HepG2 (cell line): ENCODE measurements around the gene SERINC5. TPM values are rescaled to one million over a fixed set of nuclear protein-coding genes. Genes with fewer than 3 reads are reported as not detected.

Source experiments
- ATAC-seq: fragments of 200-7000 bp; cut with Tn5 transposase; 3 replicates; pipeline ENCODE4 v1.9.1; 2020; ENCODE audit warnings: mild to moderate bottlenecking, moderate library complexity
- BruUV-seq: library from RNA; stranded (reverse); fragments of 400-500 nt; replicated peaks from 2 replicates; lab custom pipeline; 2021; lab: Mats Ljungman, UMichigan
- CTCF ChIA-PET: fragments of 300-600 bp; formaldehyde crosslinking; extraction: SDS; loops from one replicate; lab custom pipeline; 2021; ENCODE audit warnings: low total read pairs, inconsistent platforms, low intra/inter-chr PET ratio; lab: Yijun Ruan, JAX
- POLR2A ChIA-PET: fragments of 350-600 bp; sonication (Branson Sonifier 250); formaldehyde crosslinking; loops from one replicate; lab custom pipeline; 2020; ENCODE audit warnings: antibody characterized with exemption, inconsistent platforms; lab: Yijun Ruan, JAX
- DNase-seq: peaks from one replicate; pipeline ENCODE4 v3.0.0-alpha.2; 2015; ENCODE audit warnings: low spot score
- FAIRE-seq: peaks from 3 replicates; lab custom pipeline; 2011; peaks lifted over from hg19 to GRCh38; lab: Jason Lieb, UNC
- H2AFZ ChIP-seq: one replicate; pipeline ENCODE4 v1.6.1; 2011; ENCODE audit warnings: low read length, inconsistent platforms
- H3K27ac ChIP-seq: fragments of 300-600 bp; 3 replicates; pipeline ENCODE4 v1.8.0; 2011; ENCODE audit warnings: mixed run types, mild to moderate bottlenecking, mixed read lengths, low read length, inconsistent platforms; ENCODE audit not compliant: insufficient read depth; ENCODE audit errors: extremely low read length
- H3K27me3 ChIP-seq, 2 experiments: fragments of 200-600 bp in 1 of 2; 2 replicates in 1 of 2; 3 replicates in 1 of 2; pipeline versions ENCODE4 v1.6.0 to v1.8.0; 2011; ENCODE audit warnings: low read length in 2 of 2, mild to moderate bottlenecking in 2 of 2, moderate library complexity in 2 of 2, inconsistent platforms in 1 of 2; ENCODE audit not compliant: insufficient read depth in 2 of 2, control insufficient read depth in 1 of 2
- H3K36me3 ChIP-seq, 2 experiments: fragments of 200-600 bp in 1 of 2; replicated peaks in 1 of 2; 2 replicates in 1 of 2; 3 replicates in 1 of 2; pipeline versions ENCODE4 v1.5.1 to v1.8.0; 2011; ENCODE audit warnings: low read length in 2 of 2, inconsistent platforms in 1 of 2; ENCODE audit not compliant: insufficient read depth in 2 of 2, control insufficient read depth in 1 of 2
- H3K4me1 ChIP-seq: 2 replicates; pipeline ENCODE4 v1.5.1; 2012; ENCODE audit warnings: low read length, inconsistent platforms; ENCODE audit not compliant: insufficient read depth
- H3K4me2 ChIP-seq: 2 replicates; pipeline ENCODE4 v1.6.0; 2011; ENCODE audit warnings: low read depth, low read length, inconsistent platforms
- H3K4me3 ChIP-seq, 3 experiments: fragments of 200-600 bp in 1 of 3; sonication (generic), shearing (Covaris generic) in 1 of 3; replicated peaks in 1 of 3; 2 replicates each; pipeline ENCODE4 v1.5.1; 2011 to 2016; ENCODE audit warnings: low read length in 3 of 3, inconsistent platforms in 2 of 3, low read depth in 2 of 3, mild to moderate bottlenecking in 2 of 3, control low read depth in 1 of 3, mixed read lengths in 1 of 3; ENCODE audit not compliant: insufficient read depth in 1 of 3
- H3K79me2 ChIP-seq: one replicate; pipeline ENCODE4 v1.6.1; 2011; ENCODE audit warnings: low read length, inconsistent platforms; ENCODE audit not compliant: insufficient read depth
- H3K9ac ChIP-seq: 2 replicates; pipeline ENCODE4 v1.6.0; 2011; ENCODE audit warnings: mild to moderate bottlenecking, low read depth, low read length, inconsistent platforms; ENCODE audit not compliant: insufficient read depth
- H3K9me3 ChIP-seq: 2 replicates; pipeline ENCODE4 v1.5.1; 2012; ENCODE audit warnings: mild to moderate bottlenecking, low read length
- H4K20me1 ChIP-seq: 2 replicates; pipeline ENCODE4 v1.6.0; 2011; ENCODE audit warnings: inconsistent platforms, mild to moderate bottlenecking, low read length, moderate library complexity; ENCODE audit not compliant: insufficient read depth
- GRHL1 ChIP-seq: sonication (generic); formaldehyde crosslinking; conservative IDR thresholded peaks from 2 replicates; pipeline ENCODE4 v1.8.0; 2022; ENCODE audit warnings: missing genetic modification reagents
- PLSCR1 ChIP-seq: sonication (generic); formaldehyde crosslinking; IDR thresholded peaks from 2 replicates; pipeline ENCODE4 v1.5.0; 2020; ENCODE audit warnings: missing genetic modification reagents, mild to moderate bottlenecking, borderline replicate concordance
- SALL1 ChIP-seq: sonication (generic); formaldehyde crosslinking; IDR thresholded peaks from 2 replicates; pipeline ENCODE4 v1.8.0; 2022; ENCODE audit warnings: mild to moderate bottlenecking, missing genetic modification reagents
- ZBTB33 ChIP-seq: sonication (generic); formaldehyde crosslinking; IDR thresholded peaks from 2 replicates; pipeline ENCODE4 v1.4.0; 2020; ENCODE audit warnings: missing genetic modification reagents
- ZMYM3 ChIP-seq: sonication (generic); formaldehyde crosslinking; IDR thresholded peaks from 2 replicates; pipeline ENCODE4 v1.5.1; 2020; ENCODE audit warnings: mild to moderate bottlenecking, missing genetic modification reagents
- WGBS: methylation state at CpG from one replicate; pipeline ENCODE4 v1.1.6; 2017; ENCODE audit warnings: low lambda C conversion rate; 5-methylcytosine and 5-hydroxymethylcytosine counted together
- in situ Hi-C: cut with HindIII; loops from 2 replicates; pipeline ENCODE4 v1.10.0; 2017; ENCODE audit warnings: low pct_unique_long_range_greater_than_20kb; ENCODE audit not compliant: extremely low pct_ligation_motif_present
- intact Hi-C: fragments of 100-400 bp; cut with micrococcal nuclease; formaldehyde crosslinking; loops from one replicate; pipeline ENCODE4 v1.10.0; 2022; ENCODE audit not compliant: unreplicated experiment
- polyA plus RNA-seq, 8 experiments: library from polyadenylated mRNA; depleted of rRNA in 3 of 8; stranded (reverse) in 7 of 8; unstranded in 1 of 8; fragments of >200 nt; fragmentation: Illumina TruSeq in 4 of 8; extraction: Trizol in 4 of 8; gene quantifications; 2 replicates each; pipeline versions ENCODE4 v1.2.1 to v1.2.3, GENCODE V29; 2011 to 2016; ENCODE audit warnings: low read depth in 4 of 8, missing spikeins in 1 of 8, mixed read lengths in 1 of 8; ENCODE audit not compliant: insufficient read depth in 1 of 8
- total RNA-seq, 5 experiments: library from RNA; depleted of rRNA; stranded (reverse); fragments of >200 nt; fragmentation: Illumina TruSeq; extraction: Trizol; gene quantifications; 2 replicates each; pipeline ENCODE4 v1.2.3, GENCODE V29; 2016; ENCODE audit warnings: low read depth in 1 of 5

SERINC5 gene
- total and polyA plus RNA-seq, 2 of the 13 experiments (the other 11 are each of a cell fraction or from before 2014, with no cell fraction given): 17.3 to 22.8 TPM

- Histone ChIP-seq H2AFZ (no peak overlapping the region), H3K27ac (peak overlapping the region; percentile 55), H3K4me3 (peak overlapping the region in 1 of 3 experiments; percentile 21; a peak in 1 of 6 replicates), H4K20me1 (no peaks in the 10 kb centered on the region; the same call in 1 of the 2 replicates), H3K36me3 (peaks cover 5 to 7% of the 10 kb centered on the region in 2 experiments; a peak in 3 of 5 replicates), H3K9ac (peak overlapping the region; percentile 13; the same call in 1 of the 2 replicates), H3K9me3 (no peaks in the 10 kb centered on the region), H3K4me1 (peaks cover 86% of the 10 kb centered on the region), H3K27me3 (no peaks in the 10 kb centered on the region), H3K79me2 (peaks cover 56% of the 10 kb centered on the region), H3K4me2 (peak overlapping the region; percentile 53)
- no peak for FAIRE-seq
- ATAC-seq: peak; percentile 57
- BruUV-seq: no TSS peak
- no peak for DNase-seq
- intact Hi-C loops (no loop called here), in situ Hi-C loops (no loop called here)
- ChIA-PET CTCF (no interaction called here), POLR2A (interaction anchor here (1.9 to 3.7 kb wide), 2 partner anchors 11 to 32 kb away, joined by 4 to 15 read pairs; no protein-coding TSS in a partner anchor)
- TF ChIP-seq SALL1 (CRISPR knock-in tag): 0 out of 2 replicates have a peak, but pooled peaks have one; percentile 18
- TF ChIP-seq GRHL1: no peak
- TF ChIP-seq ZBTB33 (CRISPR knock-in tag): peak; percentile 83
- TF ChIP-seq ZMYM3 (CRISPR knock-in tag): 0 out of 2 replicates have a peak, but pooled peaks have one; percentile 2
- TF ChIP-seq PLSCR1: no peak
- WGBS: 29% methylated on average over 6 of the region's 8 CpGs
These were observed 39.8 kb downstream of the SERINC5 start for GRCh38 chr5:80216096-80216495.
